SK-N-MC (cell line): ENCODE data around the gene TRIM43B.
"Not testable (repeated sequence)": the region's sequence is repeated elsewhere in the genome, so short reads cannot be mapped to it uniquely, and the experiment has no call there.

Experiments
- EZH2 ChIP-seq: fragments of 200-600 bp; sonication (generic); IDR thresholded peaks from one replicate; pipeline ENCODE4 v1.6.1; 2017; ENCODE audit warnings: antibody characterized with exemption
- FOXP2 ChIP-seq: optimal IDR thresholded peaks from 2 replicates; pipeline ENCODE3; 2011; ENCODE audit warnings: mild to moderate bottlenecking, moderate library complexity; ENCODE audit not compliant: insufficient read depth; ENCODE audit errors: extremely low read length, control extremely low read depth
- POLR2AphosphoS5 ChIP-seq: IDR thresholded peaks from 2 replicates; pipeline ENCODE4 v1.6.1; 2012; ENCODE audit warnings: mild to moderate bottlenecking, low read depth, low read length, borderline replicate concordance

DNA sequence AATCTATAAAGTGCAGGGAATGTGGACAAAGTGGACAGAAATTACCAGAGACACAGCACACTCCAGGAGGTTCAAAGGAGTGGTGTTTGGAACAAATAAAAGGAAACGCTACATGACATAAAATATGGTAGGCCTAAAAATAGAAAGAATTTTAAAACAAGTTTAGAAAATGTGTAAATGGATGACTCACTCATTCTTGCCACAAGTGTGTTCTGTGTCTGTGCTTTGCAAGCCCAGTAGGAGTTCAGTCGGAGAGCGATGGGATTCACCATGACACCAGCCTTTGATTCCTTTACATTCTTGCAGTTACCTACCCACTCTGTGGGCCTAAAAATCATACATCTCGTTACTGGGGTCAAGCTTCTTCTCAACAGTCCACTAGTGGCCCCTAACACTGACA, 51.2 kb downstream of the TRIM43B start:
- not testable (repeated sequence) for TF ChIP-seq EZH2, POLR2AphosphoS5, FOXP2
